Measurements from ENCODE around the gene FRMD4B.

GRCh38 chr3:69197455-69197854 lies 188.4 kb downstream of the FRMD4B start:
- TF ChIP-seq EZH2 (IDR thresholded peaks at IDR 0.05) (no peak), POLR2AphosphoS5 (IDR thresholded peaks at IDR 0.05; ENCODE audit: borderline replicate concordance, low read depth, low read length) (no peak), FOXP2 (optimal IDR thresholded peaks at IDR 0.05; ENCODE audit: control extremely low read depth, extremely low read length, insufficient read depth) (no peak)

Measured in SK-N-MC (cell line).